HEK293 (cell line): ENCODE measurements around the gene NIPAL3.

Experiments
- CTCF ChIA-PET: fragments of 350-600 bp; formaldehyde crosslinking; extraction: SDS; loops from one replicate; lab custom pipeline; 2021; ENCODE audit warnings: antibody characterized with exemption; lab: Yijun Ruan, JAX
- POLR2A ChIA-PET: fragments of 300-600 bp; formaldehyde crosslinking; extraction: SDS; loops from one replicate; lab custom pipeline; 2020; ENCODE audit warnings: antibody characterized with exemption, inconsistent platforms; lab: Yijun Ruan, JAX
- H3K27ac ChIP-seq: fragments of 200-500 bp; sonication (Bioruptor generic); 2 replicates; pipeline ENCODE4 v1.5.1; 2014; ENCODE audit warnings: low read depth, low read length, control low read depth, inconsistent platforms; ENCODE audit errors: extremely low read depth
- H3K36me3 ChIP-seq, 2 experiments: fragments of 200-500 bp in 1 of 2; sonication (Bioruptor generic) in 1 of 2; 1 replicate in 1 of 2; 2 replicates in 1 of 2; pipeline ENCODE4 v1.5.1; 2014 to 2017; ENCODE audit warnings: inconsistent platforms in 2 of 2, low read length in 2 of 2; ENCODE audit not compliant: control insufficient read depth in 2 of 2, insufficient read depth in 1 of 2
- H3K4me1 ChIP-seq: fragments of 200-500 bp; sonication (Bioruptor generic); 2 replicates; pipeline ENCODE4 v1.5.1; 2014; ENCODE audit warnings: mild to moderate bottlenecking, low read length, inconsistent platforms; ENCODE audit not compliant: control insufficient read depth, insufficient read depth
- H3K4me3 ChIP-seq: 2 replicates; pipeline ENCODE4 v1.5.1; 2011; ENCODE audit warnings: low read depth, mild to moderate bottlenecking, control low read depth, low read length, moderate library complexity
- H3K9me3 ChIP-seq: fragments of 200-500 bp; sonication (Bioruptor generic); 2 replicates; pipeline ENCODE4 v1.5.1; 2014; ENCODE audit warnings: low read depth, low read length, inconsistent platforms; ENCODE audit not compliant: control insufficient read depth, insufficient read depth
- FEZF1 ChIP-seq: fragments of 450-650 bp; formaldehyde crosslinking; IDR thresholded peaks from 2 replicates; pipeline ENCODE4 v1.5.1; 2016; ENCODE audit warnings: missing biosample characterization, missing genetic modification characterization
- KLF8 ChIP-seq: fragments of 450-650 bp; formaldehyde crosslinking; IDR thresholded peaks from 2 replicates; pipeline ENCODE4 v1.5.1; 2016; ENCODE audit warnings: missing biosample characterization, missing genetic modification characterization
- MZF1 ChIP-seq: fragments of 450-650 bp; formaldehyde crosslinking; IDR thresholded peaks from 2 replicates; pipeline ENCODE4 v1.5.1; 2017; ENCODE audit warnings: missing biosample characterization, missing genetic modification characterization, borderline replicate concordance
- YY1 ChIP-seq: fragments of 450-650 bp; formaldehyde crosslinking; IDR thresholded peaks from 2 replicates; pipeline ENCODE4 v1.5.1; 2018; ENCODE audit warnings: missing biosample characterization, missing genetic modification characterization
- ZNF112 ChIP-seq: fragments of 450-650 bp; formaldehyde crosslinking; IDR thresholded peaks from 2 replicates; pipeline ENCODE4 v1.5.0; 2017; ENCODE audit warnings: missing biosample characterization, missing genetic modification characterization
- ZNF16 ChIP-seq: fragments of 450-650 bp; formaldehyde crosslinking; IDR thresholded peaks from 2 replicates; pipeline ENCODE4 v1.5.1; 2016; ENCODE audit warnings: low read depth, missing biosample characterization, missing genetic modification characterization
- ZNF221 ChIP-seq: fragments of 450-650 bp; formaldehyde crosslinking; IDR thresholded peaks from 2 replicates; pipeline ENCODE4 v1.5.1; 2017; ENCODE audit warnings: missing biosample characterization, missing genetic modification characterization, borderline replicate concordance
- ZNF292 ChIP-seq: fragments of 450-650 bp; formaldehyde crosslinking; IDR thresholded peaks from 2 replicates; pipeline ENCODE4 v1.5.1; 2016; ENCODE audit warnings: low read depth, missing biosample characterization, missing genetic modification characterization, borderline replicate concordance
- ZNF391 ChIP-seq: fragments of 450-650 bp; formaldehyde crosslinking; IDR thresholded peaks from 2 replicates; pipeline ENCODE4 v1.5.1; 2016; ENCODE audit warnings: low read depth, missing biosample characterization, missing genetic modification characterization, borderline replicate concordance
- ZNF416 ChIP-seq: fragments of 450-650 bp; formaldehyde crosslinking; IDR thresholded peaks from 2 replicates; pipeline ENCODE4 v1.5.1; 2016; ENCODE audit warnings: missing biosample characterization, missing genetic modification characterization
- ZNF426 ChIP-seq: fragments of 450-650 bp; formaldehyde crosslinking; IDR thresholded peaks from 2 replicates; pipeline ENCODE4 v1.5.1; 2017; ENCODE audit warnings: missing biosample characterization, missing genetic modification characterization, mild to moderate bottlenecking, inconsistent platforms, moderate library complexity
- ZNF48 ChIP-seq: fragments of 450-650 bp; formaldehyde crosslinking; IDR thresholded peaks from 2 replicates; pipeline ENCODE4 v1.5.1; 2016; ENCODE audit warnings: missing biosample characterization, missing genetic modification characterization
- ZNF514 ChIP-seq: fragments of 450-650 bp; formaldehyde crosslinking; IDR thresholded peaks from 2 replicates; pipeline ENCODE4 v1.5.1; 2016; ENCODE audit warnings: missing biosample characterization, missing genetic modification characterization
- ZNF548 ChIP-seq: fragments of 450-650 bp; formaldehyde crosslinking; IDR thresholded peaks from 2 replicates; pipeline ENCODE4 v1.5.1; 2016; ENCODE audit warnings: missing biosample characterization, missing genetic modification characterization
- ZNF558 ChIP-seq: fragments of 450-650 bp; formaldehyde crosslinking; IDR thresholded peaks from 2 replicates; pipeline ENCODE4 v1.5.1; 2016; ENCODE audit warnings: missing biosample characterization, missing genetic modification characterization
- ZNF561 ChIP-seq: fragments of 450-650 bp; IDR thresholded peaks from 2 replicates; pipeline ENCODE4 v1.5.1; 2018; ENCODE audit warnings: missing biosample characterization, missing genetic modification characterization, borderline replicate concordance
- ZNF658 ChIP-seq: fragments of 450-650 bp; formaldehyde crosslinking; IDR thresholded peaks from 2 replicates; pipeline ENCODE4; 2016; ENCODE audit warnings: missing biosample characterization, missing genetic modification characterization
- ZSCAN30 ChIP-seq: fragments of 450-650 bp; IDR thresholded peaks from 2 replicates; pipeline ENCODE4 v1.5.1; 2018; ENCODE audit warnings: missing biosample characterization, mild to moderate bottlenecking, missing genetic modification characterization, moderate library complexity
- TF ChIP-seq, protein P1 (sequence below): fragments of 450-650 bp; formaldehyde crosslinking; IDR thresholded peaks from 2 replicates; pipeline ENCODE4 v1.5.1; 2016; ENCODE audit warnings: missing biosample characterization, missing genetic modification characterization
- TF ChIP-seq, protein P2 (sequence below): fragments of 450-650 bp; formaldehyde crosslinking; IDR thresholded peaks from 2 replicates; pipeline ENCODE4 v1.5.1; 2016; ENCODE audit warnings: missing biosample characterization, missing genetic modification characterization
- TF ChIP-seq, protein P3 (sequence below): fragments of 450-650 bp; formaldehyde crosslinking; IDR thresholded peaks from 2 replicates; pipeline ENCODE4 v1.5.1; 2016; ENCODE audit warnings: missing biosample characterization, missing genetic modification characterization, low read depth
- TF ChIP-seq, protein P4 (sequence below): fragments of 450-650 bp; formaldehyde crosslinking; conservative IDR thresholded peaks from 2 replicates; pipeline ENCODE4 v1.5.1; 2016; ENCODE audit warnings: low read depth, missing biosample characterization, missing genetic modification characterization

NIPAL3 gene

DNA sequence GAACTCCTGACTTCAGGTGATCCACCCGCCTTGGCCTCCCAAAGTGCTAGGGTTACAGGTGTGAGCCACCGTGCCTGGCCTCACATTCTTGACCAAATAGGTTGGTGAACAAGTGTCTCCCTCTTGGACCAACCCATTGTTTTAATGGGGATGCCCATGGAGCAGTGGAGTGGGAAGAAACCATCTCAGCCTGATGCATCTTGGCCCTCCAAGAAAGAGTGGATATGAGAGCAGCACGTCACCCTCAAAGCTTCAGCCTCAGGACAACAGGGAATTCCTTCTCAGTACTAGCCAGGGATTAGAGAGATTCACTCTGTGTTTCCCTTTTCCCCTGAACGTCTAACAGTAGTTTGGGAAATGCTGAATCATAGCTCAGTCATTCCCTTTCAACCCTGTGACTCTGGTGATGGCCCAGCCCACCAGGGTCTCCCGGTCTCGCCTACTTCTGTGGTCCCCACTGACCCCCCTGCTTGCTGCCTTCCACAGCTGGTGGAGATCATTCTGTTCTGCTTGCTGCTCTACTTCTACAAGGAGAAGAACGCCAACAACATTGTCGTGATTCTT lies 37.4 kb downstream of the NIPAL3 start:
- no peak overlapping the region for H3K4me3 ChIP-seq
- ChIA-PET POLR2A (no interaction called here), CTCF (interaction anchor here (1.1 kb wide), 1 partner anchor 8 kb away, joined by 3 read pairs; no protein-coding TSS in a partner anchor)
- no peaks in the 10 kb centered on the region for H3K9me3 ChIP-seq
- H3K36me3 ChIP-seq, result peaks cover 3 to 80% of the 10 kb centered on the region in 2 experiments; a peak in 2 of 3 replicates
- TF ChIP-seq ZNF16 (tag by site-specific recombination), result no peak
- TF ChIP-seq, protein P1, sequence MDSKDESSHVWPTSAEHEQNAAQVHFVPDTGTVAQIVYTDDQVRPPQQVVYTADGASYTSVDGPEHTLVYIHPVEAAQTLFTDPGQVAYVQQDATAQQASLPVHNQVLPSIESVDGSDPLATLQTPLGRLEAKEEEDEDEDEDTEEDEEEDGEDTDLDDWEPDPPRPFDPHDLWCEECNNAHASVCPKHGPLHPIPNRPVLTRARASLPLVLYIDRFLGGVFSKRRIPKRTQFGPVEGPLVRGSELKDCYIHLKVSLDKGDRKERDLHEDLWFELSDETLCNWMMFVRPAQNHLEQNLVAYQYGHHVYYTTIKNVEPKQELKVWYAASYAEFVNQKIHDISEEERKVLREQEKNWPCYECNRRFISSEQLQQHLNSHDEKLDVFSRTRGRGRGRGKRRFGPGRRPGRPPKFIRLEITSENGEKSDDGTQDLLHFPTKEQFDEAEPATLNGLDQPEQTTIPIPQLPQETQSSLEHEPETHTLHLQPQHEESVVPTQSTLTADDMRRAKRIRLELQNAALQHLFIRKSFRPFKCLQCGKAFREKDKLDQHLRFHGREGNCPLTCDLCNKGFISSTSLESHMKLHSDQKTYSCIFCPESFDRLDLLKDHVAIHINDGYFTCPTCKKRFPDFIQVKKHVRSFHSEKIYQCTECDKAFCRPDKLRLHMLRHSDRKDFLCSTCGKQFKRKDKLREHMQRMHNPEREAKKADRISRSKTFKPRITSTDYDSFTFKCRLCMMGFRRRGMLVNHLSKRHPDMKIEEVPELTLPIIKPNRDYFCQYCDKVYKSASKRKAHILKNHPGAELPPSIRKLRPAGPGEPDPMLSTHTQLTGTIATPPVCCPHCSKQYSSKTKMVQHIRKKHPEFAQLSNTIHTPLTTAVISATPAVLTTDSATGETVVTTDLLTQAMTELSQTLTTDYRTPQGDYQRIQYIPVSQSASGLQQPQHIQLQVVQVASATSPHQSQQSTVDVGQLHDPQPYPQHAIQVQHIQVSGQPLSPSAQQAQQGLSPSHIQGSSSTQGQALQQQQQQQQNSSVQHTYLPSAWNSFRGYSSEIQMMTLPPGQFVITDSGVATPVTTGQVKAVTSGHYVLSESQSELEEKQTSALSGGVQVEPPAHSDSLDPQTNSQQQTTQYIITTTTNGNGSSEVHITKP (tag by site-specific recombination), result peak; percentile 54
- H3K27ac ChIP-seq, result no peak overlapping the region
- H3K4me1 ChIP-seq, result no peaks in the 10 kb centered on the region

DNA sequence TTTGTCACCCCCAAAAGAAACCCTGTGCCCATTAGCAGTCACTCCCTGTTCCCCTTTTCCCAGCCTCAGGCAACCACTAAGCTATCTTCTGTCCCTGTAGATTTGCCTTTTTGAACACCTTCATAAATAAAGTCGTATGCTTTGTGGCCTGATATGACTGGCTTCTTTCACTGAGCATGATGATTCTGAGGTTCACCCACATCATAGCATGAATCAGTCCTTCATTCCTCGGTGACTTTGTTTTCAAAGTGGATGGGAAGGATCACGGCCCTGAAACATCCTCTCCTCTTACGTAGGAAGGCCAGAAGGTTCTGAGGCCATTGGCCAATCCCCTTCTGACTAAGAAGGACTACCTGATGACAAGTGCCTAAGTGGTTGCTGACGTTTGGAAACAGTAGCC lies 39.1 kb downstream of the NIPAL3 start:
- Histone ChIP-seq H3K4me1 (no peaks in the 10 kb centered on the region), H3K4me3 (no peak overlapping the region), H3K9me3 (no peaks in the 10 kb centered on the region), H3K36me3 (peaks cover 3 to 84% of the 10 kb centered on the region in 2 experiments; a peak in 2 of 3 replicates), H3K27ac (no peak overlapping the region)
- POLR2A ChIA-PET, result no interaction called here
- TF ChIP-seq ZNF416, result no peak
- no peak for TF ChIP-seq MZF1 (tag by site-specific recombination)
- no peak for TF ChIP-seq ZNF391 (tag by site-specific recombination)
- no peak for TF ChIP-seq ZSCAN30
- TF ChIP-seq ZNF221 (tag by site-specific recombination), result no peak
- no peak for TF ChIP-seq ZNF558 (tag by site-specific recombination)
- TF ChIP-seq, protein P2, sequence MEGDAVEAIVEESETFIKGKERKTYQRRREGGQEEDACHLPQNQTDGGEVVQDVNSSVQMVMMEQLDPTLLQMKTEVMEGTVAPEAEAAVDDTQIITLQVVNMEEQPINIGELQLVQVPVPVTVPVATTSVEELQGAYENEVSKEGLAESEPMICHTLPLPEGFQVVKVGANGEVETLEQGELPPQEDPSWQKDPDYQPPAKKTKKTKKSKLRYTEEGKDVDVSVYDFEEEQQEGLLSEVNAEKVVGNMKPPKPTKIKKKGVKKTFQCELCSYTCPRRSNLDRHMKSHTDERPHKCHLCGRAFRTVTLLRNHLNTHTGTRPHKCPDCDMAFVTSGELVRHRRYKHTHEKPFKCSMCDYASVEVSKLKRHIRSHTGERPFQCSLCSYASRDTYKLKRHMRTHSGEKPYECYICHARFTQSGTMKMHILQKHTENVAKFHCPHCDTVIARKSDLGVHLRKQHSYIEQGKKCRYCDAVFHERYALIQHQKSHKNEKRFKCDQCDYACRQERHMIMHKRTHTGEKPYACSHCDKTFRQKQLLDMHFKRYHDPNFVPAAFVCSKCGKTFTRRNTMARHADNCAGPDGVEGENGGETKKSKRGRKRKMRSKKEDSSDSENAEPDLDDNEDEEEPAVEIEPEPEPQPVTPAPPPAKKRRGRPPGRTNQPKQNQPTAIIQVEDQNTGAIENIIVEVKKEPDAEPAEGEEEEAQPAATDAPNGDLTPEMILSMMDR, result no peak
- no peak for TF ChIP-seq ZNF112
- no peak for TF ChIP-seq ZNF514 (tag by site-specific recombination)
- no peak for TF ChIP-seq ZNF48 (tag by site-specific recombination)
- TF ChIP-seq ZNF426, result no peak
- TF ChIP-seq ZNF292 (tag by site-specific recombination), result no peak
- TF ChIP-seq, all 188 proteins: peak for 0
- CTCF ChIA-PET, result interaction anchor here (0.6 kb wide), 1 partner anchor 146 kb away, joined by 3 read pairs; no protein-coding TSS in a partner anchor

DNA sequence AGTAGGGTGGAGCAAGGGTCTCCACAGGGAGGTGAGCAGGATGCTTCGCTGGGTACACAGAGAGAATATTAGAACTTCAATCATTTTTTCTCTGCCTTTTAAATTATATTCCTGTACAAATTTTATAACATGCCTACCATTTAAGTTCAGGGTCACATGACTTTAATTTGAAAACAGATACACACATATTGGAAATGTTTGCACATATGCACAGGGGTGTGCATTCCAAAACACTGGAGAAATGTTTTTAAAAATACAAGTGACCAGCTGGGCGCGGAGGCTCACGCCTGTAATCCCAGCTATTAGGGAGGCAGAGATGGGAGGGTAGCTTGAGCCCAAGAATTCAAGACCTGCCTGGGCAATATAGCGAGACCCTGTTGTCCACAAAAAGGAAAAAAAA lies 39.7 kb downstream of the NIPAL3 start:
- POLR2A ChIA-PET, result no interaction called here
- TF ChIP-seq, protein P3, sequence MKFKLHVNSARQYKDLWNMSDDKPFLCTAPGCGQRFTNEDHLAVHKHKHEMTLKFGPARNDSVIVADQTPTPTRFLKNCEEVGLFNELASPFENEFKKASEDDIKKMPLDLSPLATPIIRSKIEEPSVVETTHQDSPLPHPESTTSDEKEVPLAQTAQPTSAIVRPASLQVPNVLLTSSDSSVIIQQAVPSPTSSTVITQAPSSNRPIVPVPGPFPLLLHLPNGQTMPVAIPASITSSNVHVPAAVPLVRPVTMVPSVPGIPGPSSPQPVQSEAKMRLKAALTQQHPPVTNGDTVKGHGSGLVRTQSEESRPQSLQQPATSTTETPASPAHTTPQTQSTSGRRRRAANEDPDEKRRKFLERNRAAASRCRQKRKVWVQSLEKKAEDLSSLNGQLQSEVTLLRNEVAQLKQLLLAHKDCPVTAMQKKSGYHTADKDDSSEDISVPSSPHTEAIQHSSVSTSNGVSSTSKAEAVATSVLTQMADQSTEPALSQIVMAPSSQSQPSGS (tag by site-specific recombination), result no peak
- TF ChIP-seq ZNF548 (tag by site-specific recombination) (no peak), FEZF1 (no peak), YY1 (tag by site-specific recombination) (no peak), KLF8 (tag by site-specific recombination) (no peak), ZNF658 (tag by site-specific recombination) (no peak), ZNF292 (tag by site-specific recombination) (no peak), ZNF561 (tag by site-specific recombination) (no peak)
- TF ChIP-seq, protein P4, sequence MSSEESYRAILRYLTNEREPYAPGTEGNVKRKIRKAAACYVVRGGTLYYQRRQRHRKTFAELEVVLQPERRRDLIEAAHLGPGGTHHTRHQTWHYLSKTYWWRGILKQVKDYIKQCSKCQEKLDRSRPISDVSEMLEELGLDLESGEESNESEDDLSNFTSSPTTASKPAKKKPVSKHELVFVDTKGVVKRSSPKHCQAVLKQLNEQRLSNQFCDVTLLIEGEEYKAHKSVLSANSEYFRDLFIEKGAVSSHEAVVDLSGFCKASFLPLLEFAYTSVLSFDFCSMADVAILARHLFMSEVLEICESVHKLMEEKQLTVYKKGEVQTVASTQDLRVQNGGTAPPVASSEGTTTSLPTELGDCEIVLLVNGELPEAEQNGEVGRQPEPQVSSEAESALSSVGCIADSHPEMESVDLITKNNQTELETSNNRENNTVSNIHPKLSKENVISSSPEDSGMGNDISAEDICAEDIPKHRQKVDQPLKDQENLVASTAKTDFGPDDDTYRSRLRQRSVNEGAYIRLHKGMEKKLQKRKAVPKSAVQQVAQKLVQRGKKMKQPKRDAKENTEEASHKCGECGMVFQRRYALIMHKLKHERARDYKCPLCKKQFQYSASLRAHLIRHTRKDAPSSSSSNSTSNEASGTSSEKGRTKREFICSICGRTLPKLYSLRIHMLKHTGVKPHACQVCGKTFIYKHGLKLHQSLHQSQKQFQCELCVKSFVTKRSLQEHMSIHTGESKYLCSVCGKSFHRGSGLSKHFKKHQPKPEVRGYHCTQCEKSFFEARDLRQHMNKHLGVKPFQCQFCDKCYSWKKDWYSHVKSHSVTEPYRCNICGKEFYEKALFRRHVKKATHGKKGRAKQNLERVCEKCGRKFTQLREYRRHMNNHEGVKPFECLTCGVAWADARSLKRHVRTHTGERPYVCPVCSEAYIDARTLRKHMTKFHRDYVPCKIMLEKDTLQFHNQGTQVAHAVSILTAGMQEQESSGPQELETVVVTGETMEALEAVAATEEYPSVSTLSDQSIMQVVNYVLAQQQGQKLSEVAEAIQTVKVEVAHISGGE (tag by site-specific recombination), result no peak

More for the DNA sequence above, 39.7 kb downstream of the NIPAL3 start:
- Histone ChIP-seq H3K4me3 (no peak overlapping the region), H3K27ac (no peak overlapping the region), H3K4me1 (no peaks in the 10 kb centered on the region), H3K9me3 (no peaks in the 10 kb centered on the region), H3K36me3 (peaks cover 3 to 84% of the 10 kb centered on the region in 2 experiments; a peak in 2 of 3 replicates)
- CTCF ChIA-PET, result no interaction called here
